Gastrocnemius medialis (tissue), 4 donors: ENCODE measurements around the gene PHRF1.

Experiments used
- POLR2A ChIP-seq, 2 donors: fragments of 450-650 bp; IDR thresholded peaks; one replicate each; pipeline ENCODE4 v1.6.1; 2017; ENCODE audit warnings: antibody characterized with exemption in 2 of 2, mild to moderate bottlenecking in 2 of 2, moderate library complexity in 2 of 2
- TF ChIP-seq, protein P1 (sequence below), 5 experiments: fragments of 450-650 bp in 3 of 5; fragments of 200-600 bp in 2 of 5; sonication (generic) in 2 of 5; IDR thresholded peaks in 4 of 5; conservative IDR thresholded peaks in 1 of 5; 1 replicate in 4 of 5; 2 replicates in 1 of 5; pipeline ENCODE4 v1.5.1; 2016 to 2019; ENCODE audit warnings: antibody characterized with exemption in 5 of 5, mild to moderate bottlenecking in 3 of 5, moderate library complexity in 3 of 5

DNA sequence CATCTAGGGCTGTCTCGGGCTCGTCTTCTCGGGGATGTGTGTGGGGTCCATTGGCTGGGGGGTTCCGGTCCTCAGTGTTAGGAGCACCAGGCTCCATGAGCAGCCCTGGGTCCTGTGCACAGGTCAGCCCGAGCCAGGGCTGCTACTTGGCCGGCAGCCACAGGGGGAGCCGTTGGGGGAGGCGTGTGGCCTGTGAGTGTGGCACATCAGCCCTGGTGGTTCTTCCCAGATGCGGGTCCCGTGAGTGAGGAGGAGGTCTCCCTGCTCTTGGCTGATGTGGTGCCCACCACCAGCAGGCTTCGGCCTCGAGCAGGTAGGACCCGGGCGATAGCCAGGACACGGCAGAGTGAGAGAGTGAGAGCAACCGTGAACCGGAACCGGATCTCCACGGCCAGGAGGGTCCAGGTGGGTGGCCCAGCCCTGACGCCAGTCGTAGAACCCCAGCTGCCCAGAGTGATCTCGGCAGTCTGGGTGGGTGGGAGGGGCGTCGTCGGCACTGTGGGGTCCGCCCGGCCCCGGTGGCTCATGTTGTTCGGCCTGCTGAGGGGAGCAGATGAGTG is 21.0 kb downstream of the PHRF1 start:
- TF ChIP-seq, protein P1, sequence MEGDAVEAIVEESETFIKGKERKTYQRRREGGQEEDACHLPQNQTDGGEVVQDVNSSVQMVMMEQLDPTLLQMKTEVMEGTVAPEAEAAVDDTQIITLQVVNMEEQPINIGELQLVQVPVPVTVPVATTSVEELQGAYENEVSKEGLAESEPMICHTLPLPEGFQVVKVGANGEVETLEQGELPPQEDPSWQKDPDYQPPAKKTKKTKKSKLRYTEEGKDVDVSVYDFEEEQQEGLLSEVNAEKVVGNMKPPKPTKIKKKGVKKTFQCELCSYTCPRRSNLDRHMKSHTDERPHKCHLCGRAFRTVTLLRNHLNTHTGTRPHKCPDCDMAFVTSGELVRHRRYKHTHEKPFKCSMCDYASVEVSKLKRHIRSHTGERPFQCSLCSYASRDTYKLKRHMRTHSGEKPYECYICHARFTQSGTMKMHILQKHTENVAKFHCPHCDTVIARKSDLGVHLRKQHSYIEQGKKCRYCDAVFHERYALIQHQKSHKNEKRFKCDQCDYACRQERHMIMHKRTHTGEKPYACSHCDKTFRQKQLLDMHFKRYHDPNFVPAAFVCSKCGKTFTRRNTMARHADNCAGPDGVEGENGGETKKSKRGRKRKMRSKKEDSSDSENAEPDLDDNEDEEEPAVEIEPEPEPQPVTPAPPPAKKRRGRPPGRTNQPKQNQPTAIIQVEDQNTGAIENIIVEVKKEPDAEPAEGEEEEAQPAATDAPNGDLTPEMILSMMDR (IDR thresholded peaks at IDR 0.05 in 4 of 5, conservative IDR thresholded peaks at IDR 0.05 in 1 of 5) = no peak
- no peak for TF ChIP-seq POLR2A (IDR thresholded peaks at IDR 0.05)
